Measurements from ENCODE around the gene UBTD1. TPM values are rescaled to one million over a fixed set of nuclear protein-coding genes. Genes with fewer than 3 reads are reported as not detected.

The UBTD1 gene
- total RNA-seq, 1 donor from 2014 or later: 32.5 TPM

DNA sequence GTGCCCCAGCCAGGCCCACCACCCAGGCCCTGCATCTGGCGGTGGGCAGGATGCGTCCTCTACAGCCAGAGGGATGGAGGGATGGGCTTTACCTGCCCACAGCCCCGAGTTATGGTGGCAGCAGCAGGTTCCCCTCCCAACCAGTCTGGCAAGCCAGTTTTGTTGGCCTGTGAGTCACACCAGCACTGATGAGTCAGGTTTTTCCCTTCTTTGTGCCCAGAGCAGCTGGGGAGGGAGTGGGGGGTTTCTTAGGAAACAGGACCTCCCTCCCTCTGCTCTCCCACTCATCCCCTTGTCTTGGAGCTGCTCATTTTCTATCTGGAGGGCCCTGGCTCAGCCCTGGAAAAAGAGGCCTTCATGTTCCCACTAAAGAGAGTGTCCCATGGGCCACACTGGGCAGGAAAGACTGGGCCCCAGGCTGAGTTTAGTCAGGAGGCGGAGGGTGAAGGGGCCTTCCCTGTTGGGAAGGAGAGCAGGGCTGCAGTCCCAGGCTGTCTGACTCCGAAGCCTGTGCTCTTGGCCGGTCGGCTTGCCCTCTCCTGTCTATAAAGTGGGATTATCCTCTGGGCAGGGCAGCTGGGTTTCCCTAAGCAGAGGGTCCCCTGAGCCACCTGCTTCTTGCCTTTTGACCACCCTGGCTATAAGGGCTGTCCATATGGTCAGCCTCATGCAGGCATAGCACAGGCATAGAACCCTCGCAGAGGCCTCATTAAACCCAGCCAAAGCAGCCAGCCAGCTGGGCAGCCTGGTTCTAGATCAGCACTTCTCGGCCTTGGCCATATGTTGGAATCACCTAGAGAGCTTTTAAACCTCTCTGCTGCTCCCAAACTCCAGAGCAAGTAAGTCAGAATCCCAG lies 43.7 kb downstream of the UBTD1 start:
- Histone ChIP-seq H3K36me3 (ENCODE audit: control insufficient read depth, insufficient read depth, low read length) (no peaks in the 10 kb centered on the region), H3K4me3 (ENCODE audit: low read depth, low read length) (no peak overlapping the region), H3K27me3 (ENCODE audit: control insufficient read depth, insufficient read depth, low read length) (no peaks in the 10 kb centered on the region)
- TF ChIP-seq, protein P1, sequence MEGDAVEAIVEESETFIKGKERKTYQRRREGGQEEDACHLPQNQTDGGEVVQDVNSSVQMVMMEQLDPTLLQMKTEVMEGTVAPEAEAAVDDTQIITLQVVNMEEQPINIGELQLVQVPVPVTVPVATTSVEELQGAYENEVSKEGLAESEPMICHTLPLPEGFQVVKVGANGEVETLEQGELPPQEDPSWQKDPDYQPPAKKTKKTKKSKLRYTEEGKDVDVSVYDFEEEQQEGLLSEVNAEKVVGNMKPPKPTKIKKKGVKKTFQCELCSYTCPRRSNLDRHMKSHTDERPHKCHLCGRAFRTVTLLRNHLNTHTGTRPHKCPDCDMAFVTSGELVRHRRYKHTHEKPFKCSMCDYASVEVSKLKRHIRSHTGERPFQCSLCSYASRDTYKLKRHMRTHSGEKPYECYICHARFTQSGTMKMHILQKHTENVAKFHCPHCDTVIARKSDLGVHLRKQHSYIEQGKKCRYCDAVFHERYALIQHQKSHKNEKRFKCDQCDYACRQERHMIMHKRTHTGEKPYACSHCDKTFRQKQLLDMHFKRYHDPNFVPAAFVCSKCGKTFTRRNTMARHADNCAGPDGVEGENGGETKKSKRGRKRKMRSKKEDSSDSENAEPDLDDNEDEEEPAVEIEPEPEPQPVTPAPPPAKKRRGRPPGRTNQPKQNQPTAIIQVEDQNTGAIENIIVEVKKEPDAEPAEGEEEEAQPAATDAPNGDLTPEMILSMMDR (IDR thresholded peaks at IDR 0.05; ENCODE audit: insufficient read depth, low read length, poor library complexity, severe bottlenecking): no peak
- peak; percentile 93 for DNase-seq (ENCODE audit: low read depth)

DNA sequence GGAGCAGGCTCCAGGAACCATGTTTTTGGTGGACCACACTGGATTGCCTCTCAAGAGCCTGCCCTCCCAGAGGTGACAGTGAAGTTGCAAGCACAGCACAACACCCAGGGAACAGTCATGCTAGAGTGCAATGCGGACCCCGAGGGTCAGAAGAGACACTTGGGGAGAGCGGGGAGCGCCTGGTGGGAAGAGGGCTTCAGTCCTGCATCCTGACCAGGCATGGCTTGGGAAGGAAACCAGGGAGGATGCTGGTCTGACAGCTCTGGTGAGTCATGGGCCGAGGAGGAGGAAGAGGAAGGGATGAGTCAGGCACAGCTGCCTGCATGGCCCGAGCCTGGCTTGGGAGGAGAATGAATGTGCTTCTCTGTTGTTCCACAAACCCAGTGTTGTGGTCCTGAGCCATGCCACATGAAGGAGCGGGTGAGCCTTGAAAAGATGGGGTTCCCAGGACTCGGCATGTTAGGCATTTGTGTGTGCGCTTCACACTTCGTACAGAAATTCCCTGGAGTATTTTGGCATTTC lies 44.4 kb downstream of the UBTD1 start:
- Histone ChIP-seq H3K27me3 (ENCODE audit: control insufficient read depth, insufficient read depth, low read length) (no peaks in the 10 kb centered on the region), H3K36me3 (ENCODE audit: control insufficient read depth, insufficient read depth, low read length) (no peaks in the 10 kb centered on the region), H3K4me3 (ENCODE audit: low read depth, low read length) (no peak overlapping the region)
- DNase-seq (ENCODE audit: low read depth): peak; percentile 90
- TF ChIP-seq, protein P1 (IDR thresholded peaks at IDR 0.05; ENCODE audit: insufficient read depth, low read length, poor library complexity, severe bottlenecking): no peak

DNA sequence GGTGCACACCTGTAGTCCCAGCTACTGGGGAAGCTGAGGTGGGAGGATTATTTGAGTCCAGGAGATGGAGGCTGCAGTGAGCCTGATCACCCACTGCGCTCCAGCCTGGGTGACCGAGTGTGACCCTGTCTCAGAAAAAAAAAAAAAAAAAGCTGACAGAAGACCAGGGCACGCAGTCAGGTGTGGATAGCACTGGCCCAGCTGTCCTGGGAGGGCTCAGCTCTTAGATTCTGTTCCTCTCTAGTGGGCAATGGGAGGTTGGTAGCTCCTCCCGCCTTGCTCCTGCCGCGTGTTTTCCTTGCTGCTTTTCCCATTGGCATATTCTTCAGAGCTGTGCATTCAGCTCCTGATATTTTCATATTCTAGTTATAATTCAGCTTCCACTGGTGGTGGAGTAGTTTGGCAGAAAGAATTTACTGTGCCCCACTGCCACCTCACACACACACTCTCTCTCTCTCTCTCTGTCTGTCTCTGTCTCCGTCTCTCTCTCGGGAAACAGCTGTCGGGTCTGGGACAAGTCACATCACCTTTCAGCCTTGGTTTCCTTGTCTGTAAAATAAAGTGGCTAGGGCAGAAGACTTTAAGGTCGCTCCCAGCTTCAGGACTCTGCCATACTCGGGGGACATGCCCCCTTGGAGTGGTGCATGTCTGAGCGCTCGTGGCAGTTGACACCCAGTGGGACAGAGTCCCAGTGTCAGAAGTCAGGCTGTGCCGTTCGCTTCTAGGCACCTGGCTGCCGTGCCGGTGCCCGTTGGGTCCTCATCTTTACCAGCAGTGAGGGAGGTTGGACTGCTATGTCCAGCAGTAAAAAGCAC lies 47.9 kb downstream of the UBTD1 start:
- Histone ChIP-seq H3K4me3 (ENCODE audit: low read depth, low read length) (no peak overlapping the region), H3K27me3 (ENCODE audit: control insufficient read depth, insufficient read depth, low read length) (no peaks in the 10 kb centered on the region), H3K36me3 (ENCODE audit: control insufficient read depth, insufficient read depth, low read length) (no peaks in the 10 kb centered on the region)
- TF ChIP-seq, protein P1 (IDR thresholded peaks at IDR 0.05; ENCODE audit: insufficient read depth, low read length, poor library complexity, severe bottlenecking): no peak
- DNase-seq (ENCODE audit: low read depth): no peak

DNA sequence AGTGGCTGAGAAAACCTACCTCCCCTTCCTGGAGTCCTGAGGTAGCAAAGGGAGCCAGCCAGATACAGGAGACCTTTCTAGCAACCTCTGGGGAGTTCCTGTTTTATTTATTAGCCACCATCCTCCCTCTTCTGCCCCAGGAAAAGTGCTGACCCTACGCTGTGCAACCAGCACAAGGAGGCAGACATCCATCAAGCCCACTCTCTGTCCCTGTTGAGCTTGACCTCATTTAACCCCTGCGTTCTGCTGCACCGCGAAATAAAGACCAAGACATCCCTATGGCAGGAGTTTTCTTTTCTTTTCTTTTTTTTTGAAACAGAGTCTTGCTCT lies 48.5 kb downstream of the UBTD1 start:
- DNase-seq (ENCODE audit: low read depth): no peak
- Histone ChIP-seq H3K27me3 (ENCODE audit: control insufficient read depth, insufficient read depth, low read length) (no peaks in the 10 kb centered on the region), H3K4me3 (ENCODE audit: low read depth, low read length) (no peak overlapping the region), H3K36me3 (ENCODE audit: control insufficient read depth, insufficient read depth, low read length) (no peaks in the 10 kb centered on the region)
- TF ChIP-seq, protein P1 (IDR thresholded peaks at IDR 0.05; ENCODE audit: insufficient read depth, low read length, poor library complexity, severe bottlenecking): no peak

DNA sequence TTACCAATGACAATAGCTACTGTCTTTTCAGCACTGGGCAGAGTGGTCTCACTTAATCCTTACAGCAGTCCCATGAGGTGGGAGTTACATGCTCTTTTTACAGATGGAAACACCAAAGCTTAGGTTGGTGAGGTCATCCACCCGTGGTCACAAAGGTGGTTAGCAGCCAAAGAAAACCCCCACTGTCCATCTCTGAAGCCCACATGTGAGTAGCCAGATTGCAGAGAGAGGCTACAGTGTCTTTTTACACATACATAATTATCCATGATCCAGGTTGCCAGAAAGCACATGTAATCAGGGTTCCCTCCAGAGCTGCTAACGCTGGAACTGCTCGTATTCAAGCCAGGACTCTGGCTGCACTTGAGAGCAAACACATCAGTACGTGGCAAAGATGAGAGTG lies 49.2 kb downstream of the UBTD1 start:
- H3K27me3 ChIP-seq (ENCODE audit: control insufficient read depth, insufficient read depth, low read length): no peaks in the 10 kb centered on the region
- H3K4me3 ChIP-seq (ENCODE audit: low read depth, low read length): no peak overlapping the region
- TF ChIP-seq, protein P1 (IDR thresholded peaks at IDR 0.05; ENCODE audit: insufficient read depth, low read length, poor library complexity, severe bottlenecking): no peak
- DNase-seq (ENCODE audit: low read depth): no peak
- H3K36me3 ChIP-seq (ENCODE audit: control insufficient read depth, insufficient read depth, low read length): no peaks in the 10 kb centered on the region

Measured in kidney epithelial cell (primary cell).